HL-60/S4 treated with phorbol 12-myristate 13-acetate at 8.2 ng/mL for 4 days and 3 days (cell line): Measurements from ENCODE around the gene OMD.

Experiments
- in situ Hi-C: fragments of 300-500 bp; cut with MboI; formaldehyde crosslinking; loops from 2 replicates; pipeline ENCODE4 v1.15.0; 2022; ENCODE audit warnings: low sequenced_read_pairs

The OMD gene

DNA sequence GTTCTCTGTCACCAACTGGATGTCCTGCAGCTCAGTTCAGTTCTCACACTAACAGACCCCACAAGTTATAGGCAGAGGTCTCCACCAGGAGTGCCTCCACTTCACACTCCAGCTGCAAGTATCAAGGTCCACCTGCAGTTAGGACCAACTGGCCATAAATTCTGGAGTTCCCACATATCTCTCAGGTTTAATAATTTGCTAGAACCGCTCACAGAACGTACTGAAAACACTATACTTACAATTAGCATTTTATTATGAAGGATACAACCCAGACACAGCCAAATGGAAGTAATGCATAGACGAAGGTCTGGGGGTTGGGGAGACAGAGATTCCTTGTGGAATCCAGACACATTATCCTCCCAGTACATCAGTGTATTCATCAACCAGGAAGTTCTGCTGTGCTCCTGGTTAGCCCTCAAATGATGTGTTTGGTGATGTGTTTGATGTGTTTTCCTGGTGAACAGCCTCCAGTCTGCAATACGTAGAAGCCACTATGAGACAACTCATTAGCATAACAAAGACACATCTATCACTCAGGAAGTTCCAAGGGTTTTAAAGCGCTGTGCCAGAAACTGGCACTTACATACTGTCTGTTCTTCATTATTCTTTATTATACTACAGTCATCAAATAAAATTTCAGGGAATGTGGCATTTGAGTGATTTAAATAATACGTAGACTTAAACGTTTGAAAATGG, 45.3 kb downstream of the OMD start:
- in situ Hi-C loops, result no loop called here

DNA sequence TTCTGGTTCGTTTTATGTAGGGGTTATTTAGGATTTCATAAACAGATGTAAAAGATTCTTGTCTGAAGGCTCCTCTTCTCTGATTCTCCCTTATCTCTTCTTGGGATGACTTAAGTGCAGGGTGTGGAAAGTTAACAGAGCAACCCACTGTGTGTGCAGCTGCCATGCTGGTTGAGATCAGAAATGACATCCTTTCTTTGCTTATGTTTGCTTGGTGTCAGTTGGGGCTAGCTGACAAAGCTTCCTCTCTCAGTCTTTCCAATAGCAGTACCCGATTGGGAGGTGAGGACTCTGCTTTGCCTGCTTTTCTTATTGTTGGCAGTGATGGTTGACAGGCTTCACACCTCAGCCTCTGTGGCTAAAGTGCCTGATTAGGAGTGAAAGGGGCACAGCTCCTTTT, 46.4 kb downstream of the OMD start:
- in situ Hi-C loops, result no loop called here

DNA sequence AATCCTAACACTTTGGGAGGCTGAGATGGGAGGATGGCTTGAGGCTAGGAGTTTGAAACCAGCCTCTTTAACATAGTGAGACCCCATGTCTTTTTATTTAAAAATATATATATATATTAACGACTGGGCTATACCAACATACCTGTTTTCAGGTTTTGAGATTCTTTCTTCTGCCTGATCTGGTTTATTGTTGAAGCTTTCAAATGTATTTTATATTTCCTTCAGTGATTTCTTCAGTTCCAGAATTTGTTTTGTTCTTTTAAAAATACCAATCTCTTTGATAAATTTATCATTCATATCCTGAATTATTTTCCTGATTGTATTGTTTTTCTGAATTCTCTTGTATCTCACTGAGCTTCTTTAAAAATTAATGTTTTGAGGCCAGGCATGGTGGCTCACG, 51.1 kb downstream of the OMD start:
- in situ Hi-C loops, result no loop called here

DNA sequence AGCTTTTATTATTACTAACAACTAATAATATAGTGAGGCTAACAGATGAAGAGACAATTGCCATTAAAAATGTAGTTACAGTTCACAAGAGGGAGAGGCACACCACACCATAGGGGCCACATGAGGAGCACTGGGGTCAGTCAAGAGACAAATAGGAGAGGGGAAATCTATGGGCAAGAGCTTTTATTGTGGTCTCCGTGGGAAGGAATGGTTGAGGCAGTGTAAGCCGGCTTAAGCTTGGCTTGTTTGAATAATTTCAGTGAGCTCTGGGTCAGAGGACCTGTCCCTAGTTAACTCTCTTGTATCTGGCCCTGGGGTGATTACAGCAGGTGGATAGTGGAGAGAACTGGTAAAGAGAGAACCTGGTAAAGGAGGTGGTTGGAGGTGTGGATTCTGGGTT, 55.2 kb downstream of the OMD start:
- in situ Hi-C loops, result no loop called here
